CD14-positive monocyte (primary cell): ENCODE results near the gene ZBTB7A. TPM values are rescaled to one million over a fixed set of nuclear protein-coding genes. Genes with fewer than 3 reads are reported as not detected.

Experiments
- polyA plus RNA-seq, 3 donors: library from polyadenylated mRNA; depleted of rRNA in 1 of 3; unstranded in 2 of 3; stranded (reverse) in 1 of 3; fragments of 300-500 nt in 2 of 3; fragments of >200 nt in 1 of 3; fragmentation: Illumina TruSeq in 2 of 3; gene quantifications; 1 replicate in 2 of 3; 2 replicates in 1 of 3; pipeline ENCODE4 v1.2.3, GENCODE V29; 2012 to 2021

The ZBTB7A gene
- polyA plus RNA-seq, 3 donors = 18.0 to 31.5 (median 20.2) TPM

Other genes with a start within 250 kb of the ZBTB7A start
- gene ZFR2, start 197.9 kb downstream of the ZBTB7A start, polyA plus RNA-seq = not detected
- gene ATCAY, start 186.2 kb downstream of the ZBTB7A start, polyA plus RNA-seq = not detected
- gene NMRK2, start 133.8 kb downstream of the ZBTB7A start, polyA plus RNA-seq = not detected
- 10 to 100 TPM; 13.7 to 32.1 (median 21.8) TPM for gene DAPK3, start 95.8 kb downstream of the ZBTB7A start, polyA plus RNA-seq
- 100 to 1,000 TPM; 264 to 836 (median 323) TPM for gene EEF2, start 81.4 kb downstream of the ZBTB7A start, polyA plus RNA-seq
- gene PIAS4, start 59.2 kb downstream of the ZBTB7A start, polyA plus RNA-seq = 1 to 10 TPM; 2.3 to 8.1 (median 5.9) TPM
- gene MAP2K2, start 57.2 kb upstream of the ZBTB7A start, polyA plus RNA-seq = 10 to 100 TPM; 30.5 to 94.5 (median 40.2) TPM
- gene CREB3L3, start 86.7 kb upstream of the ZBTB7A start, polyA plus RNA-seq = not detected
- 10 to 100 TPM in 1 of 3 donors, 1 to 10 TPM in 1, under 1 TPM in 1; 0.57 to 50.3 (median 1.2) TPM for gene SIRT6, start 115.7 kb upstream of the ZBTB7A start, polyA plus RNA-seq
- gene ANKRD24, start 115.8 kb upstream of the ZBTB7A start, polyA plus RNA-seq = under 1 TPM in 2 of 3 donors, not detected in 1; 0.07 to 0.79 TPM
- gene EBI3, start 162.6 kb upstream of the ZBTB7A start, polyA plus RNA-seq = under 1 TPM in 2 of 3 donors, not detected in 1; 0.14 to 0.40 TPM
- gene YJU2, start 180.2 kb upstream of the ZBTB7A start, polyA plus RNA-seq = 10 to 100 TPM in 2 of 3 donors, 1 to 10 TPM in 1; 8.6 to 19.3 (median 13.4) TPM
- not detected for gene SHD, start 212.4 kb upstream of the ZBTB7A start, polyA plus RNA-seq
- gene TMIGD2, start 235.5 kb upstream of the ZBTB7A start, polyA plus RNA-seq = under 1 TPM in 1 of 3 donors, not detected in 2; 0.26 TPM
- under 1 TPM in 1 of 3 donors, not detected in 2; 0.39 TPM for gene FSD1, start 237.7 kb upstream of the ZBTB7A start, polyA plus RNA-seq